ENCODE data around the gene OR2B2. TPM values are rescaled to one million over a fixed set of nuclear protein-coding genes. Genes with fewer than 3 reads are reported as not detected.

Gene OR2B2
- total RNA-seq = not detected in 2 replicates

DNA sequence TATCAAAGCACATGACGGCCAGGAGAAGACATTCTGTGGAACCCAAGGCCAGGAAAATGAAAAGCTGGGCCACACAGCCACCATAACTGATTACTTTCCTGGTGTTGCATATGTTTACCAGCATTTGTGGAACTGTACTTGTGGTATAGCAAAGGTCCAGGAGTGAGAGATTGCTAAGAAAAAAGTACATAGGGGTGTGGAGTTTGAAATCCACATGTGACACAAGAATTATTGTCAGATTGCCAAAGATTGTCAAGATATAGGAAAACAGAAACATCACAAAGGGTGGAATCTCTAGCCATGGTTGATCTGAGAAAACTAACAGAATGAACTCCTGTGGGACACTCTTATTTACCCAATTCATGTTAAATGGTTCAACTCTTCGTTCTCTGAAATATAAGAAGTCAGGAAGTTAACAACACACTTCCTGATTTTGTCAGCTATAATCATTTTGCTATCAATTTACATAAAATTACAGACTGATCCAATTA is at the start of gene OR2B2:
Gene OR2B2 (minus strand): TSS at position 441 of the 491 bp plus-strand sequence. CDS start 77 bp downstream, at position 364.

GRCh38 chr6:27956941-27957340 is 44.7 kb upstream of the OR2B2 start, which contains the start of gene OR2B6:
OR2B6 (plus strand) TSS chr6:27957241; CDS start chr6:27957241, 0 bp downstream.

Other genes starting within 250 kb of the OR2B2 start
- gene OR2B6, start 44.8 kb upstream of the OR2B2 start, total RNA-seq = not detected in 2 replicates
- 0.46 and 0.57 TPM in 2 replicates for gene ZNF165, start 168.2 kb upstream of the OR2B2 start, total RNA-seq
- 1.8 and 2.8 TPM in 2 replicates for gene ZSCAN16, start 212.2 kb upstream of the OR2B2 start, total RNA-seq
- gene ZKSCAN8, start 229.5 kb upstream of the OR2B2 start, total RNA-seq = 11.9 and 14.5 TPM in 2 replicates

All from smooth muscle cell of bladder (primary cell).